NCI-H526 (cell line): ENCODE results near the gene CPT1A.

Experiments
- DNase-seq, 2 experiments: peaks; one replicate each; lab custom pipeline; 2025; lab: John Stamatoyannopoulos, UW

The CPT1A gene

DNA sequence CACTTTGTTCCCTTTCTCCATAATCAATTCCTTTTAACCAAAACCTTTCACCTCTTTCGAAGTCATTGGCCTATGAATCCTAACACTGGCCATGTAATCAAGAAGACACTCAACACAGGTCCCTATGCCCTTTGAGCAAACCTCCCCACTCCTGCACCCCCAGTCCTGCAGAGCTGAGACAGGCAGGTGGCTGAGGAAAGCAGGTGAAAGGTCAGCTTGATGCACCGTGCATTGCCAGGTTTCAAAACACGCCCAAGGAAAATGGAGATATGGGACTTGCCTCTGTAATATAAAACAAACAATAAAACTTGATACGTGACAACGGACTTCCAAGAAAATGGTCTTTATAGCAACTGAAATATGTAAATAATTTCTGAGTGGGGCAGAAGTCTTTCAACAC lies 10.6 kb downstream of the CPT1A start:
- peak; percentile 83 to 90 for DNase-seq

DNA sequence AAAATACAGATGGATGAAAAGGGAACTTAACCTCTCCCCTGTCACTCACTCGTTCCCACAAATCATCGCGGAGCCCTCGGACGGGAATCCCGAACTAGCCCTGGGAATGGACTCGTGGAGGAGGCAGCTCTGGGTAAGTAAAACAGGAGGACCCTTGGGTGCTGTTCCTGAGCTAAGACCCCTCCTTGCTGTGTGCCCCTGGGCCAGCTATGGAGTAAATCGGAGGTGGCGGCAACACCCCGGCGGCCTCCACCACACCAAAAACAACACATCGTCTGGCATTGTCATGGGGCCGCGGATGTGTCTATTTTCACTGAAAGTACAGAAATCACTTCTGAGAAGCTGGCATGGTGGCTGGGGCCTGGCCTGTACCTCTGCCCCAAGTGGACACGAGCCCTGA lies 12.1 kb downstream of the CPT1A start:
- DNase-seq = no peak

DNA sequence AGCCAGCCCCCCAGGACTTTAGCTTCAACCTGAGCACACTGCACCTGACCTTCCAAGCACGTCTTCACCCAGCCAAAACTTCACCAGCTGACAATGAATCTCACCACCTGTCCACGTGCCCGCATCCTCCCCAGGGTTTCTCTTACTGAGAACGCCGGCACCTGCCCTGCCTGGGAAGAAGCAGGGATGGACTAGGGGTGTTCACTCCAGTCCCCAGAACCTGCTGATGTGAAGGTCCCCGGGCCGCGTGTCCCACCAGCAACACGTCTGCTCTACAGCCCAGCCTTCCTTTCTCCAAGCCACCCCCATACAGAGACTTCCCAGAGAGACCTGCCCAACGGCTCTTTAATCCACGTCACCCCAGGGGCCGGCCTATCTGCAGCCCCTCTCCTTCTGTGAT lies 12.8 kb downstream of the CPT1A start:
- DNase-seq = no peak

DNA sequence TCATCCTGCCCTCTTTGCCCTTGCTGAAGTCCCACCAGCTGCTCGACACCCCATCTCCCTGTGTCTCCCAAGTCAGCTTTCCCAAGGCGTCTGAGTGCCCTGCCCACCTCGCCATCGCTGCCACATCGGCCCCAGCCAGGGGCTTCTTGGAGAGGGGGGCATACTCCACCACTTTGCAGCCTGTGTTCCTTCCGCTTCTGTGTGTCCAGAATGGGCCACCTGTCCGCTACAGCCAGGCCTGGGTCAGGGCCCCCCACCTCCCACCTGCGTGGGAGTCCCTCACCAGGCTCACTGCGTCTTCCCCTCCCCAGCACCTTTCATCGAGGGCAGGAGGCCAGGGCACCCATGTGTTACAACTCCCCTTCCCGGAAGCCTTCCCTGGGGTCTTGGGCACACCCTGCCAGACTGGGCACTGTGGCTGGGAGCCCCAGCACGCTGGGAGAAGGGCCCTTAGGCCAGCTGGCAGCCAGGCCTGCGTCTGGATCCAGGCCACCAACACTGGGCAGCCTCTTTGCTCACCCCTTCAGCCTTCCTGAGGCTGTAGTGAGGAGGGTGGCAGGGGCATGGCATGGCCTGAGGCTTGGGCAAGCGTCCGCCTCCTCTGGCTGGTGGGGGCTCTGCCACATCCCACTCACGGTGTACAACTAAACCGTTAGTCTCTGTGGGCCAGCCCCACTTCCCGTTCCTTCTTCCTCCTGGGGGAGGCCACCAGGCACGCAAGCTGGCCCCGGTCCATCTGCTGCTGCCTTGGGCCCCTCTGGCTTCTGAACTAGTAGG lies 13.4 kb downstream of the CPT1A start:
- DNase-seq = no peak

DNA sequence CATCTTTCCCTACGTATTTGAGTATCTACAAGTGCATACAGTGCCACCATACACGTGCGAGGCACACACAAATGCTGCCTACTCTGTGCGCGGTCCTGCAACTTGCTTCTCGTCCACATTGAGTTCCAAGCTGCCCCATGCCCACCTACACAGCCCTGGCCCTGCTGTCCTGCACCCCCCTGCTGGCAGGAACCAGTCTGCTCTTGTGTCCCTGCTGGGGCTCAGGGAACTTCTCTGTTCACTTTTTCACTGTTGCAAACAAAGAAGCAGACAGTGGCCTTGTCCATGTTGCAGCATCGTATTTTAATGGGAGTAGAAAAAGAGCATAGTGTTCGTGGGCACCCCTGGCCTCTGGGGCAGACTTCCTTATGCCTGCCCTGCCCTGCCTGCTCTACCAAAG lies 14.0 kb downstream of the CPT1A start:
- DNase-seq = no peak

DNA sequence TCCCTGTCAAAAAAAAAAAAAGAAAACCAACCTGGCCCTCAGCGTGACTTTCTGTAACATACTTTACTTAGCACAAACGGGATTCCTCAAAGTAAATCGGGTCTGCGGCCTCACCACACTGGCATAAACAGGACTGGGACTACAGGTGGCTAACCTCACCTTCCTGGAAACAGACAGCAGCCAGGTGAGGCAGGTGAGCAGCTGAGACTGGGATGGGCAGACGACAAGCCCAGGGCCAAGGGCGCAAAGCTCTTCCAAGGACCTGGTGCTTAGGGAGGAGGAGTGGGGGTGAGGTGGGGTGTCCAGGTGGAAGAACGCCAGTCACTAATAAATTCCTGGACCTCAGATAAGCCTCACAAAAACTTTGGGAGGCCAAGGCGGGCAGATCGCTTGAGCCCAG lies 15.0 kb downstream of the CPT1A start:
- no peak for DNase-seq

DNA sequence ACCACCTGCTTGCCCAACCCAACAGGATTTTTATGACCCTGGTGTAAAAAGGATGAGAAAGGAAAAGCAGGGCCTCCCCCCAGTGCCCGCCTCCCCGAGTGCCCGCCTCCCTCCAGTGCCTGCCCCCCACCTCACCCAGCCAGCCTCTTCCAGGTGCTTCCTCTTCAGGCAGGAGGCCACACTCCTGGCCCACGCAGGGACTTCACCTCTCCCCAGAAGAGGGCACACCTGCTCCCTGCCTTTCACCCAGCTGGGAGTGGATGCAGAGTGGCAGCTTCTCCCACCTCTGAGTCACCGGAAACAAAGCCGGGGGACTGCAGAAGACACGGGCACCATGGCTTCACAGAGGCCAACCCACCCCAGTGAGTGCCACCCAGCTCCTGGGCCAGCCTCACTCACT lies 16.1 kb downstream of the CPT1A start:
- DNase-seq = peak; percentile 31 to 63

DNA sequence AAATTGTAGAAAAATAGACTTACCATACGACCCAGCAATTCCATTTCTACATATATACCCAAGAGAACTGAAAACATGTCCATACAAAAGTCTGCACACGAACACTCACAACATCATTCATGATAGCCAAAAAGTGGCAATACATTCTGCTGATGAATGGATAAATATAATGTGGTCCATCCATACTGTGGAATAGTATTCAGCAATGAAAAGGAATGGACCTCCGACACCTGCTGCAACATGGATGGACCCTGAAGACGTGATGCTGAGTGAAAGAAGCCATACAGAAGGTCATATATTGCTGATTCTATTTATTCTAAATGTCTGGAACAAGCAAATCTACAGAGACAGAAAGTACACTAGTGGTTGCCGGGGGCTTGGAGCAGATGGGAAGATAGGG lies 19.2 kb downstream of the CPT1A start:
- no peak for DNase-seq

DNA sequence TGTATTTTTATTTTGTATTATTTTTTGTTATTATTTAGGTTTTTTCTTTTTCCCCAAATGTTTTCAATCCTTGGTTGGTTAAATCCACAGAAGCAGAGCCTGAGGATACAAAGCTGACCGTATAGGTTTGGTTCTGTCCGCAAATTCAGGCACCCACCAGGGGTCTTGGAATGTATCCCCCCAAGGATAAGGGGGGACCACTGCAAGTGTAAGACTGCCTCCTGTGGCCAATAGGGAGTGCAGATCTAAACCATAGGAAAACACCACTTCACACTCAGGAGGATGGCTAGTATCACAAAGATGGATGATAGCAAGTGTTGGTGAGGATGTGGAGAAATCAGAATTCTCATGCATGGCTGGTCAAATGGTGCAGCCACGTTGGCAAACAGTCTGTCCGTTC lies 20.0 kb downstream of the CPT1A start:
- no peak for DNase-seq

DNA sequence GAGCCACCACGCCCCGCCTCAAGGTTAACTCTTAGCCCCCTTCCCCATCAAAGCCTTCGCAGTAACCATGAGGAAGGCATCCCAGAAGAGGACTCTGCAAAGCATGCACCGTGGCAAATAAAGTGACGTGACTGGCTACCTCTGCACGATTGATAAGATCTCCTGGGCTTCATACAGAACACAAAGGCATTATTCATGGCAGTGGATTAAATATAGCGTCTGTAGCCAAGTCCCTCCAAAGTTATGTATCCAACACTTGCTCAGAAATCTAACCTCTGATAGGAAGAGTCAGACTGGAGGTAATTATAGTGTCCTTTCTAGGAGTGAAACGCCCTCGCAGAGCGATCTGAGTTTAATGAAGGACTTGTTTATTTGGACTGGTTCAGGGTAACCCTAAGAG lies 22.4 kb downstream of the CPT1A start:
- DNase-seq = no peak

DNA sequence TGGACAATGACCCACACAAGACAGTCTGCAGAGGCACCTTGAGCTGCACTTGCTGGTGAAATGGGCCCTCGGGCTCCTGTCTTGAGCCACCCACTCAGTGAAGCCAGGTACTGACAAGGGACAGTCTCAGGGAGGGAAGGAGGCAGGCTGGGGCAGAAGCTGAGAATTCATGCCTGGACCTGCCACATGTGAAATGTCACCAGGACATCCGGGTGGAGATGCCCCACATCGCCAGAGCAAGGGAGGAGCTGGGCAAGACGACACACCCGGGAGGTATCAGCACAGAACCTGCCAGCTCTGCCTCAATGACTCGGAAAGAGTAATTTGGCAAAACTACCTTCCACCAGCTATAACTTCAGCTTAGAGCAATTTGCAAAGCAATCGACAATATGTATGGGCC lies 23.5 kb downstream of the CPT1A start:
- no peak for DNase-seq

DNA sequence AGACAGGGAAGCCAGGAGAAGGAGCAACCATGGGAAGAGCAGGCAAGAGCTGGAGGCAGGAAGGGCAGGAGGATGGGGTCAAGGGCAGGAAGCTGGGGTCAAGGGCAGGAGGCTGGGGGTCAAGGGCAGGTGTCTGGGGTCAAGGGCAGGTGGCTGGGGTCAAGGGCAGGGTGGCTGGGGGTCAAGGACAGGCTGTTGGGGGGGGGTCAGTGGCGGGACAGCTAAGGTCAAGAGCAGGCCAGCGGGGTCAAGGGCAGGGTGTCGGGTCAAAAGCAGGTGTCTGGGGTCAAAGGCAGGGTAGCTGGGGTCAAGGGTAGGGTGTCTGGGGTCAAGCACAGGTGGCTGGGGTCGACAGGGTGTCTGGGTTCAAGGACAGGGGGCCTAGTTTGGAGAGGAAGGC lies 24.2 kb downstream of the CPT1A start:
- no peak for DNase-seq

DNA sequence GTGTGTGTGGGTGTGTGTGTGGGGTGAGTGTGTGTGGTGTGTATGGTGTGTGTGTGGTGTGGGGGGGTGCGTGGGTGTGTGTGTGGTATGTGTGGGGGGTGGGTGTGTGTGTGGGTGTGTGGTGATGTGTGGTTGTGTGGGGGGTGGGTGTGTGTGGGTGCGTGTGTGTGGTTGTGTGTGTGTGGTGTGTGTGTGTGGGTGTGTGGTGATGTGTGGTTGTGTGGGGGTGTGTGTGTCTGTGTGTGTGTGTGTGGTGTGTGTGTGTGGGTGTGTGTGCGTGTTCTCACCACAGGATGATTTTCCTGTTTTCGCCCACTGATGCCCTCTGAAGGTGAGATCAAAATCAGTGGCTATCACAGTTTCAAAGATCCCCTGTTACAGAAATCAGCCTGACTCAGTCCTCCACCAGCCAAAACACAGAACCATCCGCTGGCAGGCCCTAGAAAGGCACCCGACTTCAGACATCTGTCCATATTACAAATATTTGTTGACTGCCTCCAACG lies 24.7 kb downstream of the CPT1A start:
- DNase-seq = no peak

DNA sequence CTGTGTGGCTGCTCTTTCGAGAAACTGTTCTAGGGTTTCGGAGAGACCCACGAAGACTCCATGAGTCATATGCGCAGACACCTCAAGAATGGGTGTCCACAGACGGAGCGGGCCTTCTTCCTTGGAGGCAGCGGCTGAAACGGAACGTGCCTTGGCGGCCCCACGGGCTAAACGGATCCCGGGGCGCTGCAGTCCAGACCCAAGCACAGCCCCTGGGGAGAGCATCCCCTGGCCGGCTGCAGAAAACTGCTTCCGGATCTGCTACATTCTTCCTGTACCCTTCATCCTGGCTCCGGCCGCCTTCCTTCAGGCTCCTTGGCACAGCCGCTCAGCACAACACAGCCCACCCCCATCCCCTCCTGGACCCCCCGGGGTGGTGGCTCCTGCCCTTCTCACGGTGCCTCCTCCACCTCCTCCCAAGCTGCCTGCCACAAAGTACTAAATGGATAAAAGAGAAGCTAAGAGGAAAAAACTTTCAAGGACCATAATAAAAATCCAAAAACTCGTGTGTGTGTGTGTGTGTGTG lies 25.4 kb downstream of the CPT1A start:
- no peak for DNase-seq

DNA sequence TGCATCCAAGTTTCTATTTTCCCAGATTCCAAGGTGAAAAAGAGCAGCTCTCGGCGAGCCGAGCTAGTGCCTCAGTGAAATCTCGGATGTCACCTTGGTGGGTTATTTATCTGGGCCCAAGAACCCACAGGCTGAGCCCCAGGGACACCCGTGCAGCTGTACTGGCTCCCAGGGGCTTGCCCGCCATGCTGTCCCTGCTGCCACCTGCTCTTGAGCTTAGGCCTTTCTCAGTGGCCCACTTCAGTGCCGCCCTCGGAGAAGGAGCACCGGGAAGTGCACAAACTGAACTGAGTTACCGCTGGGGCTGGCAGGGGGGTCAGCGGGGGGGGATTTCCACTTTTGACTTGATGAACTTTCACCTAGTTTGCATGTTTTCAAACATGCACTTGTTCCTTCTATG lies 27.9 kb downstream of the CPT1A start:
- DNase-seq = no peak

DNA sequence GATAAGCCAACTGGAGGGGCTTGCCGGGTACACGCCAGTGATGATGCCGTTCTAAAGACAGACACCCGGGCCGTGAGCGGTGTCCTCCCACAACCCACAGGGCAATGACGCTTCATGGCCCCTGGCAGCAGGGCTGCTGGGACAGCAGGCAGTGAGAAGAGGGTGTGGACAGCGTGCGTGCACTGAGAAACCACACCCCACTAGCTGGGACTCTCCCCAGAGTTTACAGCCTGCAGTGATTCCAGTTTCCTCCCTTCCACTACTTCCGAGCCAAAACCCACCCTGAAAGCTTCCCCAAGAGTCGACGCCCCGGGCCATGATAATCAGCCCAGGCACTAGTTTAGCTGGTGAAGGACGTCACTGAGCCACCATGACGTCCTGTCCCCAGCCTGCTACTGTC lies 29.2 kb downstream of the CPT1A start:
- no peak for DNase-seq

DNA sequence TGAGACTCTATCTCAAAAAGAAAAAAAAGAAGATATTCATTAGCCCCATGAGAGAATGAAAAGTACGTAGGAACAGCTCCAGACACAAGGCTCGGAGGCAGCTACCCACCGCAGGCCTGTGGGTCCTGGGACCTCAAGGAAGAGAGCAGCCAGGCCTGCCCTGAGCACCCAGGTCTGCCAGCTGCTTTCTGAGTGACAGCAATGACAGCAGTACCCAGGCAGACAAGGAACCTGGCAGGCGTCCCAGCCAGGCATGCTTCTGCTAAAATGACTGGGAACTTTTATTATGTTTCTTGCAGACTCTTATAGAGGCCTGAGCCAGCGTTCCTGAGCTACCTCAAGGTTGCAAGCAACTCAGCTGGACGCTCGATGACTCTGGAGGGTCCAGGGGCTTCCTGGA lies 31.6 kb downstream of the CPT1A start:
- DNase-seq = no peak

DNA sequence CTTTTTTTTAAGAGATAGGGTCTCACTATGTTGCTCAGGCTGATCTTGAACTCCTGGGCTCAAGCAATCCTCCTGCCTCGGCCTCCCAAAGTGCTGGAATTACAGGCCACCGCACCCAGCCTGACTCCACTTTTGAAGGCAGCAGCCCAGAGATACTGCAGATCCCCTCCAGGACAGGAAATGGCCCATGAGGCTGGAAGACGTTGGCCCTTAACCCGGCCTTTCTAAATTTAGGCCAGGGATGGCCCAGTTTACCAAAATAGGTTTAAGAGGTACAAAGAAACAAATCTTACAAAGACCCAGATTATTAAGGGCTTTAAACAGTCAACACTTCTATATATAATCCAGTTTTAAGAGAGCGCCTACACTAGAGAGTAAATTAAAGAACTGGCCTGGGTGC lies 32.2 kb downstream of the CPT1A start:
- no peak for DNase-seq

DNA sequence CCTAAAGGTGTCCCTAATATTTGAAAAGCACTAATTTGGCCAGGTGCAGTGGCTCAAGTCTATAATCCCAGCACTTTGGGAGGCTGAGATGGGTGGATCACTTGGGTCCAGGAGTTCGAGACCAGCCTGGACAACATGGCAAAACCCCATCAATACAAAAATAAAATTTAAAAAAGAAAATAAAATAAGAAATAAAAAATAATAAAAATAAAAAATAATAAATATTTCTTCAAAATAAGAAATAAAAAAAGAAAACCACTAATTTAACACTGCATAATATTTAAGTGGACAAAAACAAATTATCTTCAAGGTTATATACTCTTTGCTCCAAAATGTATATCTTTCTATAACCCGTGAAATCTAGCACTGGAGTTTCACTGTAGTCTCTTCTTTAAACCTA lies 32.9 kb downstream of the CPT1A start:
- no peak for DNase-seq

DNA sequence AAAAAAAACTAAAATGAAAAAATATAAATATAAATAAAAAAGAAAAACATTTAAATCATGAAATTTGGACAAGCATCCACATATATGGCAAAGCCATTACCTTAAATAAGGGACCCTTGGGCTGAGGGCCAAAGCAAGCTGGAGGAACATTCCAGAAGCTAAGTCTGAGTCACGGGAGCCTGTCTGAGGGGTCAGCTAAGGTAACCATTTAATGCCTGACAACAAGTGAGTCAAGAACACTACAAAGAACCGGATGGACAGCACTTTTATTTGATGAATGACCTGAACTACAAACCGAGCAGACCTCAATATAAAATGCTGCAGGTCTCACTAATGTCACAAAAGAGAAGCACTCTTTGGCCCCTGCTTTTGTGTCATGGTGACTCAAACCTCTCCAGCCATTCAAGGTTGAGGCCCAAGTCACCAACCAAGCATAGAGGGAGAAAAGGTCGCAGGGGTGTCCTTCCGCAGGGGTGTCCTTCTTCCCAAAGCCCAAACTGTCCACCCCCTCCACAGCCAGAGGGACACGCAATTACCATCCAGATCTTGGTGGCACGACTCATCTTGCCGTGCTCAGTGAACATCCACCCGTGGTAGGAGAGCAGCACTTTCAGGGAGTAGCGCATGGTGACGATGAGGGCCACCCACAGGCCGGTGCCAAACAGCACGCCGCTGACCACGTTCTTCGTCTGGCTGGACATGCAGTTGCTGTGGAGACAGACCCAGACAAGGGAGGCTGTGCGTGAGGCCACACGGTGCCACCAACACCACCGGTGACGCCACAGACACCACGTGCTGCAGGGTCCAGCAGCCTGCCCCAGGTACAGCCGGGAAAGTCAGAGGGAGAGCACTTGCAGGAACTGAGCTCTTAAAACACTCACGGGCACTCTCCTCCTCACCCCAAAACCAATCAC lies 34.5 kb downstream of the CPT1A start:
- DNase-seq = no peak

DNA sequence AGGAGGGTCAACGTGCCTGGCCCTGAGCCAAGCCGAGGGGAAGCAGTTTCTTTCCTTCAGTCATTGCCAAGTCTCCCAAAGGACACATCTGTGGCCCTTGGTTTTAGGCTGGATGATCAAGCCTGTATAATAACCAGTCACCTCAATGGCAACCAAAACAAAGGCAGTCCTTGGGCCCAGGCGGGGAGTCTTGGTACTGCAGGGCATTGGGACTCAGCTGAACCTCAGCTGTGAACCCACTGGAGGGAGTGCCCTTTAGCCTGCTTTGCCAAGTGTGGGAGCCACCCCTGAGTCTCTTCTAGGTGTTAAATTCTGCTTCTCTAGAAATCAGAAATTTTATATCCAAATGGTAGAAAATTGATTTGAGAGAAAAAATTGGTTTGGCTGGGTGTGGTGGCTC lies 36.9 kb downstream of the CPT1A start:
- no peak for DNase-seq

DNA sequence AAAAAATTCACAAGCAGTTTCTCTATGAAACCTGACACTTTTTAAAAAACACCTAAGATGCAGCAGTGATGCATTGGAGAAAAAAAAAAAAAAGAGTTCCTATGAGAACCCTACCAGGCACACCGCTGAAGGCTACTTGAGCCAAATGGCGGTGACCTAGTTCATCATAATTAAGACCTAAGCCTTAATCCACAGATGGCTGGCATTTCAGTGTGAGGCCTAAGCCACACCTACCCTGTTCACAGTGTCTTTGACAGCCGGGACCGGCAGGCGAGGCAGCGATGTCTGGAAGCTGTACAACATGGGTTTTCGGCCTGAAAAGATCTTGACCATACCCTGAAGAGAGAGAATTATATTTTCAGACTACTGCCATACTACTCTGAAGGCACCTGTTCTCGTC lies 38.0 kb downstream of the CPT1A start:
- no peak for DNase-seq

DNA sequence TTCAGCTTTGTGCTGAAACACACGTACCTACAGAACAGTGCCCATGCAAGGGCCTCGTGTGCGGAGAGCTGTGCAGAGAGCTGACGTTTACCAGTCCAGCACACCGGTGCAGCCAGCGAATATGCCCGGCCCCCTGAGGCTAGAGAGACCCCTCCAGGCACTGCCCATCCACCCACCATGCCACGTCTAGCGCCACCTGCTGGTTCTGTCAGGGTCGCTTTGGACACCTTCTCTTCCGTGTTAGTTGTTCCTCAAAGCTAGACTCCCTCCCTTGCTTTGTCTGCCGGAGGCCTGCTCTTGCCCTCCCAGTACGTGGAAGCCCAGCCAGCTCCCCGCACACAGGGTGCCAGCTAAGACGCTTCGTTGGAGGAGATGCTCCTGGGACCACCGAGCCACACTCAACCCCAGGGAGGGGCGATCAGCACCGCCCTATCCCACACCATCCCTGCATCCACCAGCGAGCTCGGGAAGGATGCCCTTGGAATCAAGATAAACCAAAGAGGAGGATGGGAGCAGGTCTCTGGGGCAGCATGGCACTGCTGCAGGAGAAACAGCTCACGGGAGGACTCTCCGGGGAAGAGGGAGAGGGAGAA lies 43.4 kb downstream of the CPT1A start:
- DNase-seq = peak in 1 of 2 experiments; percentile 32
